HG03520 (cell line): ENCODE data around the gene DIS3L2.
A peak's percentile ranks its signal among the peaks of the same experiment; 100 is the strongest.
"Not testable (repeated sequence)": the region's sequence is repeated elsewhere in the genome, so short reads cannot be mapped to it uniquely, and the experiment has no call there.

Experiments used
- ATAC-seq: cut with Tn5 transposase; IDR thresholded peaks from one replicate; pipeline ENCODE4 v1.9.1; 2021; ENCODE audit warnings: mild to moderate bottlenecking, moderate library complexity; ENCODE audit not compliant: unreplicated experiment

Gene DIS3L2

DNA sequence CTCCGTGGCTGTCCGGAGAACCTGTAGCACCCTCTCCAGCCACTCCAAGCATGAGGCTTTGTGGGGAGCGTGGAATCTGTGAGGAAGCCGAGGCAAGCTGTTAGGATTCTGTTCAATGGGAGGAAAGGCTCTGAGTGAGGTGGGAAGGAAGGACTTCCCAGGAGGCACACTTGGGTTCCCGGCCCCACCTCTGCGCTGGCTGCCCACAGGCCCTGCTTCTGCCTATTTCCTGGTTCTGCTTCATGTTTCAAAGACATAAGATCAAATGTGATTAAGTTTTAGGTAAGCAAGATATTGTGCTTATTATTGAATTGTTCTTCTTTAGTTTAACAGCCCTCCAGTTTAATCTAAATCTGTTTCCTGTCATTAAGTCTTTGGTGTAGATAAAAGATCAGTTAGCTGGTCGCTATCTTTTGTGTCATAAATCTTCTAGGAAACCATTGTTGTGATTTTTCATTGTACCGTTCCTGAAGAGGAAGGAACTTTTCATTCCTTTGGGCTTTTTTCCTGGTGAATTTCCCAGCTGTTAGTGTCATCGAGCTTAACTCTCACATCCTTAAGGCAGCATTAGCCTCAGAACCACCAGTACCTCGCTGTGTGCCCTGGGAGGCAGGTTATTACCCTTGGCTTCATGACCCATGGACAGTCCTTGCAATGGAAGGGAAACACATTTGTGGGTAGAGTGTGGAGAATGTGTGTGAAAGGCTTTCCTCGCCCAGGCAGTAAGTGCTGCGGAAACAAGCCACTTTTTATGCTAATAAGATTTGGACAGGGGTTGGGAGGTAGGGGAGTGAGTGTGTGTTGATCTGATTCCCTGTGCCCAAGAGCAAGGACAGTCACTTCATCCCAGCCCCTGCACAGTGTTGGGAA lies 355.2 kb downstream of the DIS3L2 start:
- no peak for ATAC-seq

DNA sequence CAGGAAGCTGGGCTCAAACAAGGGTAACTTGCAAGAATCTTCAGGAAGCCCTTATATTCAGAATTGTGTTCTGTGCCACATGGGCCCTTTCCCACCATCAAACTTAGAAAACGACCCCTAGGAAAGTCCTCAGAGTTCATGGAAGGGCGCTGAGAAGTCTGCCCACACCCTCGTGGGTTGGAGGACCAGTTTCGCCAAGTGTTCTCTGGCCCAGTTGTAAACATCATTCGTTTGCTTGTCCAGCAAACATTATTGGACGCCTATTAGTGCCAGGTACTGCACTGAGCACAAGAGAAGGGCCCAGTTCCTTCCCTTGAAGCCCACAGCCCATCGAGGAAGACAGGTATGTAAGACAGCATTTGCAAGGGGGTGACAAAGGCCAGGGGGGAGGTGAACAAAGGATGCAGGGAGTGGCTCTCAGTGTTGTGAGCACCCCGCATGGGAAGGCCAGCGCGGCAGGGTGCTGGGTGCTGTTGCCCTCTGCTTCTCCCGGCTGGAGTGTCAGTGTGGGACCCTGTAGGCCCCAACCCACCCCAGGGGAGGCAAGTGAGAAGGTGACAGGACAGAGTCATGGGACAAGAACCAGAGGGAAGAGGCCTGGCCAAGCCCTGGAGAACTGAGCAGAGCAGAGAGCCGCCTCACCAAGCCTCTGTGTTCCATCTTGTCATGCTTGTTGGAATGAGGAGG lies 356.8 kb downstream of the DIS3L2 start:
- no peak for ATAC-seq

- no peak for ATAC-seq
Observed at GRCh38 chr2:232319067-232319802, 357.7 kb downstream of the DIS3L2 start.

DNA sequence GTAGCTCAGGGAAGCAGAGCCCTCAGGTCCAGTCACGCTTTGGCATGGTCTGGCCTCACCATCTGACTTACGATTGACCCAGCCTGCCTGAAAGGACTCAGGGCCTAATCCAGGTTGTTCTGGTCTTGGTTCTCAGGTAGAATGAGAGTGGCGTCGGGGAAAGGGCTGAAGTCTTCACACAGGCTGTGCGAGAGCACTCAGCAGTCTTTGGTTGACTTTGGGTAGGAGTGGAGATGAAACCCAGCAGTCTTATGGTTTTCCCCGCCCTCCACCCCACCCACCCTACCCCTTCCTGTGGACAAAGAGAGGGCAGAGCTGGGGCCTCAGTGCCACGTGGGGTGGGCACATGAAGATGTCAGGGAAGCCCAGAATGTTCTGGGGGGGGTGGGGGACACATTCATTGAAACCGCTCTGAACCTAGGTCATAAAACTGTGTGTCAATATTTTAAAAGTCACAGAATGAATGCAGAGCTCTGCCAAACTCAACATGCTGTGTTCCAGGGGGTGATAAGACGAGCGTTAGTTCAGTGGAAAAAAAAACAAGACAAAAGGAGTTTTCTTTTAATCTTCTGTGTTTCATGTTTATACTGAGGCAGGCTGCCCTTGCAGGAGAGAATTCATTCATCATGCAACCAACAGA lies 358.4 kb downstream of the DIS3L2 start:
- no peak for ATAC-seq

GRCh38 chr2:232320443-232320803 lies 358.9 kb downstream of the DIS3L2 start:
- no peak for ATAC-seq

GRCh38 chr2:232321156-232321816 lies 359.8 kb downstream of the DIS3L2 start:
- no peak for ATAC-seq

GRCh38 chr2:232321817-232322559 lies 360.5 kb downstream of the DIS3L2 start:
- ATAC-seq = no peak

DNA sequence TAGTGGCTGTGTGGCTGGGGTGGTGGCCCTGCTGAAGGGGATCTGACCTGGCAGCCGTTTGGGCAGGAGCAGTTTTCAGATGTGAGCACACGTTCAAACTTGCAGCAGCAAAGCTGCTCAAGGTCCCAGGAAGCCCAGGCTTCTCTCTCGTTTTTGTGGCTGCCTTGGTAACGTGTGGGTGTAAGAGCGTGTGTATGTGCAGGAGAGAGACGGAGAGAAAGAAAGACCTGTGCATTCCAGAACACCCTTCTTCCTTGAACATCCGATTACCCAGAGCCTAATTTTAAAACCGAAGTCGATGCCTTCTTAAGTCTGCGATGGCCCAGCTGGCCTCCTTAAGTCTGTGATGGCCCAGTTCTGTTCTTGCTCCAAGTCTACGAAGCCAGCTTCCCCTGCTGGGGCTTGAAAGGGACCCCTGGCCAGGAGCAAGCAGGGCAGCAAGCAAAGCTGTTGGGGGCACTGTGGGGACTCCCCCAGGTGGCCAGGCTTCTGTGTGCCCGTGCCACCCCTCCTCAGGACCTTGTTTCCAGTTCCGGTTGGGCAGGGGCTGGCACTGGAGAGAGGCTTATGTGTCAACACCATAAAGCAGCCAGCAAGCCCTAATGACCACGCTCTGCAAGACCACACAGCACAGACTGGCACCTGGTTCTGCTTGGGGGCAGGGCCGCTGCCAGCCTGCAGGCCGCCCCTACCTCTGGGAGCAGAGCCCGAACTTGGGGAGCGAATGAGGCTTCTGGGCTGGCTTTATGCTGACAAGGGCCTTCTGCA lies 361.2 kb downstream of the DIS3L2 start:
- no peak for ATAC-seq

DNA sequence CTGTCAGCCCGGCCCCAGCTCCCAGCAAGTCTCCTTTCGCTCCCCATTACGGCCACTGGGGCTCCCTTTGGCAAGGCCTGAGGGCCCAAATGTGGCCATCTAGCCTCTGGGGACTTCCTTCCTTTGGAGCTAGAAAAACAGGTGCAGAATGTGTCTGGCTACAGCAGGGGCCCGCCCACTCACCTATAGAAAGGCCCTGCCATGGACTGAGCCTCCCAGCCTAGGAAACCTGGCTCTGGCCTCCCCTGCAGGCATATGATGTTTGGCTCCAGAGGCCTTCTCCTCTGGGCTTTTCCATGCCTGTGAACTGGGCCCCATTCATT lies 361.8 kb downstream of the DIS3L2 start:
- no peak for ATAC-seq

DNA sequence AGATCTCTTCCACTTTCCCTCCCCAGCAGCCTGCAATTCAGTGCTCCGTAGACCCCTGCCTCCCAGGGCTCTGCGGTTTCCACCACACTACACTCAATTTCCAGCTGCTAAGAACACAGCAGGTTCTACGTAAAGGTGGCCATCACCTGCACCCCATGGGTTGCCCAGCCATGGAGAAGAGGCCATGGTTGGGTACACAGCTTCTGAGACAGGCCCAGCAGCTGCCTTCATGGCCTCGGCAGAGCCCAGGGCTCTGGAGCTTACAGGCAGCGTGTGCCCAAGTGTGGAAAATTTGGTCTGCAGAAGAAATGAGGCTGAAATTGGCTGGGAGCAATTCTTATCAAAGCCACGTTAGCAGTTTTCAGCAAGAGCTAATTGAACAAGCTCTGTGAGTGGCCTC lies 362.5 kb downstream of the DIS3L2 start:
- ATAC-seq = not testable (repeated sequence)

DNA sequence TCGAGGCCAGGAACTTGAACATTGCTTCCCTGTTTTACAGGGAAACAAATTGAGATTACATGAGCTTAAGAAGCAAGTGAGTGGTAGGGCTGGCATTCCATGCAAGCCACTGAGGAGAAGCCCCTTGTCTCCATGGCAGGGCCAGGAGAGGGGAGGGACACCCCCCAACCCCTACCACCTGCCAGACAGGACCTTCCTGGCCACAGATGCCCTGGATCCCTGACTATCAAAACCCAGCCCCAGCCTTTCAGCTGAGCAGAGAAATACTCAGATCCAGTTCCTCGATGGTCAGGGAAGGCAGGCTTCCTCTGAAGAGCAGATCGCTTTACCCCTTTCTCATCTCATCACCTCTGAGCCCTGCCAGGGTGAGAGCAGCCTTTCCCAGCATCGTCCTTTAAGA lies 363.3 kb downstream of the DIS3L2 start:
- ATAC-seq = no peak

GRCh38 chr2:232325324-232326273 lies 364.1 kb downstream of the DIS3L2 start:
- no peak for ATAC-seq

GRCh38 chr2:232326274-232327104 lies 365.0 kb downstream of the DIS3L2 start:
- not testable (repeated sequence) for ATAC-seq

DNA sequence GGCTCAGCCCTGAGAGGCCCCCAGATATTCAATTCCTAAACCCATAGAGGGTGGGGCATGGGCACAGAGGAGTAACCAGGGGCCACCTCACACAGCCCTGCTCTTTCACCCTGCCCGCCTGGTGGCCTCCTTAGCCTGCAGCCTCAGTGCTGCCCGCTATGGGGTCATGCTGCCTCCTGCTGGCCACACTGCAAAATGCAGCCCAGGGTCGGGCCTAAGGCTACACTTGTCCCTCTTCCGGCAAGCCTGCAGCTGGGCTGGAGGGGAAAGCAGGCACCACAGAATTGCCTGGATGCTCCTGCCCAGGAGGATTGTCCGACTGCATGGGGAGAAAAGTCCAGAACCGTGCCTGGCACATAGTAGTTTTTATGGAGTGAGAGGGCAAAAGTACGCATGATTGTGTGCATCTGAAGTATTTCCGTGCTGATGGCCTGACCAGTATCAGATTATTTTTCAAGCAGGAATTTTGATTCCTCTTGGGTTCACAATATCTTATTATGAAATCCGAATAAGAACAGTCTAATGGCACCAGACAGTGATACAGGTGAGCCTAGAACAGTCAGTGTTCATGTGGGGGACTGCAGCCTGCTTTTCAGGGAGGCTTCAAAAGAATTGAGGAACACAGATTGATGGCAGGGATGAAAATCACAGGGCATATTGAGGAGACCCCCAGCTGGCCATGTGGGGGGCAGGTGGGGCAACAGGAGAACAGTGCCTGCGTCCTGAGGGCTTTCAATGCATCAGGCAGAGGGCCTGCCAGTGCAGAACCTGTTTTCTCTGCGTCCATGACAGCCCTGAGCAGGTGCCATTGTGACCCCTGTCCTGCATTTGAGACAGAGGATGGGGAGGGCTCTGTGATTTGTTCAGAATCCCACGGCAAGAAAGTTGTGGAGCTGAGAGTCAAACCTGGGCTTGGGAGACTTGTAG lies 365.9 kb downstream of the DIS3L2 start:
- ATAC-seq = peak; percentile 55

- no peak for ATAC-seq
Observed at GRCh38 chr2:232328032-232328422, 366.5 kb downstream of the DIS3L2 start.
